Stomach smooth muscle (tissue), 2 donors: ENCODE data around the gene CERS1.
A peak's percentile ranks its signal among the peaks of the same experiment; 100 is the strongest.

ENCODE experiments used
- H3K27ac ChIP-seq: one replicate; pipeline ENCODE4 v1.7.0; 2013; ENCODE audit warnings: mild to moderate bottlenecking, low read length, inconsistent platforms
- H3K27me3 ChIP-seq, 2 donors: one replicate each; pipeline ENCODE4 v1.7.0; 2013; ENCODE audit warnings: low read length in 2 of 2; ENCODE audit not compliant: insufficient read depth in 2 of 2, control insufficient read depth in 1 of 2
- H3K36me3 ChIP-seq, 2 donors: one replicate each; pipeline ENCODE4 v1.7.0; 2013; ENCODE audit warnings: low read length in 2 of 2; ENCODE audit not compliant: control insufficient read depth in 2 of 2, insufficient read depth in 2 of 2
- H3K4me1 ChIP-seq: one replicate; pipeline ENCODE4 v1.7.0; 2013; ENCODE audit warnings: low read length; ENCODE audit not compliant: control insufficient read depth, insufficient read depth
- H3K4me3 ChIP-seq, 2 donors: one replicate each; pipeline ENCODE4 v1.7.0; 2013; ENCODE audit warnings: low read length in 2 of 2
- H3K9ac ChIP-seq, 2 donors: one replicate each; pipeline ENCODE4 v1.7.0; 2013; ENCODE audit warnings: low read length in 2 of 2, mild to moderate bottlenecking in 1 of 2
- H3K9me3 ChIP-seq, 2 donors: one replicate each; pipeline ENCODE4 v1.7.0; 2013; ENCODE audit warnings: low read length in 2 of 2; ENCODE audit not compliant: control insufficient read depth in 2 of 2
- donor health status: healthy.
- donor health status: Pancreatic carcinoma.

CERS1 gene

DNA sequence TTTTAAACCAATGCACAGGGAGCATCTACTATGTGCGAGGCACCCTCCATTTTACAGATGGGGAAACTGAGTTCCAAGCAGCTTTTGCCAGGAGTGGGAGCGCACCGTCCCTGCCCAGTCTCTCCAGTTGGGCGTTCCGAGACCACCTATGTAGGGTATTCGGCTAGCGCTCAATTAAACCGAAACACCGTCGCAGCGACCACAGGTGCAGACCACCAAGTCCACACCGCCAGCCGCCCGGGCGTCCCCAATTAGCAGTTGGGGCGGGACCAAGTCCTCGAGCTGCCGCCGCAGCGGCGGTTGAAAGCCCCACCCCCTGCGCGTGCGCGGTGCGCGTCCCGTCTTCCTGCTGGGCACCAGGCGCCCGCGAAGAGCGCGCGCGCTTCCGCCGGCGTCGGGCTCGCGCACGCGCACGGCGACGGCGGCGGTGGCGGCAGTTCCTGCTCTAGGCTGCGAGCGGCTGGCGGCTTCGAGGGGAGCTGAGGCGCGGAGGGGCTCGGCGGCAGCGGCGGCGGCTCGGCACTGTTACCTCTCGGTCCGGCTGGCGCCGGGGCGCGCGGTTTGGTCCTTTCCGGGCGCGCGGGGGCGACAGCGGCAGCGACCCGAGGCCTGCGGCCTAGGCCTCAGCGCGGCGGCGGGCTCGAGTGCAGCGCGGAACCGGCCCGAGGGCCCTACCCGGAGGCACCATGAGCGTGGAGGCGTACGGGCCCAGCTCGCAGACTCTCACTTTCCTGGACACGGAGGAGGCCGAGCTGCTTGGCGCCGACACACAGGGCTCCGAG is 64.2 kb downstream of the CERS1 start, which contains the start of gene UPF1:
Gene UPF1 (plus strand): TSS at position 436 of the 782 bp plus-strand sequence. CDS start 251 bp downstream, at position 687.
- peaks cover 0 to 2% of the 10 kb centered on the region in 2 donors for H3K36me3 ChIP-seq
- H3K27me3 ChIP-seq = no peaks in the 10 kb centered on the region
- H3K4me1 ChIP-seq = peaks cover 32% of the 10 kb centered on the region
- H3K9me3 ChIP-seq = peaks cover 3 to 12% of the 10 kb centered on the region in 2 donors
- H3K9ac ChIP-seq = peak within 1 kb of the TSS; percentile 87 to 93
- H3K4me3 ChIP-seq = peak within 1 kb of the TSS; percentile 84 to 86
- H3K27ac ChIP-seq = peak within 1 kb of the TSS; percentile 53

DNA sequence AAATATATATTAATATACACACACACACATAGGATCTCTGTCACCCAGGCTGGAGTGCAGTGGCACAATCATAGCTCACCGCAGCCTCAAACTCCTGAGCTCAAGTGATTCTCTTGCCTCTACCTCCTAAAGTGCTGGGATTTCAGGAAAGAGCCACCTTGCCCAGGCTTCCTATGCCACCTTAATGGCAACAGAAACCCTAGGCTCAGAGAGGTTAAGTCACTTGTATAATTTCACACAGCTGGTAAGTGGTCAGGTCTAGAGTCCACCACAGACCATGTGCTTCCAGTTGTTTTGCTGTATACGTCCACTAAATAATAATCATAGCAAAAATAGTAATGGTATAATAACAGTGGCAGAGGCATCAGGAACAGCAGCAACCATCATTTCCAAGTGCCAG is 65.5 kb downstream of the CERS1 start:
- H3K9ac ChIP-seq = no peak overlapping the region
- H3K36me3 ChIP-seq = no peaks in the 10 kb centered on the region
- peaks cover 3 to 12% of the 10 kb centered on the region in 2 donors for H3K9me3 ChIP-seq
- no peak overlapping the region for H3K27ac ChIP-seq
- H3K27me3 ChIP-seq = no peaks in the 10 kb centered on the region
- H3K4me1 ChIP-seq = peaks cover 27% of the 10 kb centered on the region
- no peak overlapping the region for H3K4me3 ChIP-seq

DNA sequence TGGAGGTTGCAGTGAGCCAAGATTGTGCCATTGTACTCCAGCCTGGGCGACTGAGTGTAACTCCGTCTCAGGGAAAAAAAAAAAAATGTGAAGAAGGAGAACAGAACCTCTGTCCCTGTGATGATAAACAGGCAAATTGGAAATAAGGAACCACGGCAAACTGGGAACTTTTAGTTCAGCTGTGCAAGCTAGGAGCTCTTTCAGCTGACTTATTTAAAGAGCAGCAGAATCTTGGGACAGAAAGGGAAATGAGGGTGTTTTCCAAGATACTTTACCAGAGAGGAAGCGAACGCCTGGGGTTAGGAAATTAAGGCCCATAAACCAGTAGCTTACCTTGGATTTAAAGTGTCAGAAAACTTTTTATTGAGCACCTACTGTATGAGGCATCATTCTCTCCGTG is 67.2 kb downstream of the CERS1 start:
- H3K9ac ChIP-seq = no peak overlapping the region
- no peak overlapping the region for H3K4me3 ChIP-seq
- H3K27ac ChIP-seq = no peak overlapping the region
- H3K9me3 ChIP-seq = peaks cover 3 to 12% of the 10 kb centered on the region in 2 donors
- H3K27me3 ChIP-seq = no peaks in the 10 kb centered on the region
- no peaks in the 10 kb centered on the region for H3K36me3 ChIP-seq
- H3K4me1 ChIP-seq = peaks cover 16% of the 10 kb centered on the region
